ENCODE measurements around the gene MYCBPAP. TPM values are rescaled to one million over a fixed set of nuclear protein-coding genes. Genes with fewer than 3 reads are reported as not detected.

The MYCBPAP gene
- total RNA-seq, 8 experiments from 2014 or later: 0.71 to 2.8 (median 1.2) TPM; not detected in 1

- H3K4me3 ChIP-seq: peak overlapping the region; percentile 37 to 46 (median 41)
- ATAC-seq (replicated peaks in 6 of 8): peak; percentile 20 to 61 (median 52)
- in situ Hi-C loops (cut with MboI; ENCODE audit: low pct_unique_long_range_greater_than_20kb in 2 of 9, low sequenced_read_pairs in 9 of 9, unreplicated experiment in 9 of 9): loop anchor here in 3 of 9 experiments (5.0 to 10.0 kb wide), 2 partner anchors 65 to 68 kb away; no protein-coding TSS in a partner anchor
- WGBS, 10 experiments: 0% methylated on average over 1 to 7 of the region's 27 CpGs; no CpG with 5 or more reads in 6 of the 10 experiments
- peaks cover 50 to 62% of the 10 kb centered on the region in 2 donors for H3K4me1 ChIP-seq (replicated peaks in 1 of 2)
- no peak overlapping the region for H3K27ac ChIP-seq
Measured at GRCh38 chr17:50559674-50560184, 51.5 kb downstream of the MYCBPAP start.

DNA sequence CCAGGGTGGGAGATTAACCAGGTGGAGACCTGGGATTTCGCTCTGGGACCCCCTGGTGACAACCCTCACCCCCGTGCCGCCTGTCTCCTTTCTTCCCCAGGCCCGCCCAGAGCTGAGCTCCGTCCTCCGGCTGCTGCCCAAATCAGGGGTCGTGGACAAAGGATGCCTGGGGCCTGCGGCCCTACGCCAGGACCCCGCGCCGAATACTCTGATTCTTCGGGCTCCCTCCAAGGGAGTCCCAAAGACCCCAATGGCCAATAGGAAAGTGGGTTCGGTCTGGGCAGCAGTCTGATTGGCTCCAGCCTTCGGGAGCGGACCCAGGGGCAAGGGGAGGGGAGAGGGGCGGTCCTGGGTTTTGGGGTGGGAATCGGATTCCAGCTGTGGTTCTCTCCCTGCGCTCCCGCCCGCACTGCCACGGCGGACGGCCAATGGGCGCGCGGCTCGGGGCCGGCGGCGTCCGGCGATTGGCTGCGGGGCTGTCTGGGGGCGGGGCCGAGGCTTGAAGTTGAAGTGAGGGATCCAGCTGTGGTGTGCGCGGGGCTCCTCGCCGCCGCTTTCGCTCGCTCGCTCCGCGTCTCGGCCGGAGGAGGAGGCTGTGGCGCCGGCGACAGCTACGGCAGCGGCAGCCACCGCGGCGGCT is 52.1 kb downstream of the MYCBPAP start, which contains the start of gene CACNA1G:
Gene CACNA1G, plus strand, starts transcription at position 531 of the 640 bp plus-strand sequence. CDS start 745 bp downstream, outside the sequence.
- H3K4me1 ChIP-seq (replicated peaks in 1 of 2): peaks cover 51 to 62% of the 10 kb centered on the region in 2 donors
- no CpG with 5 or more reads among the region's 56 CpGs for WGBS, 10 experiments
- in situ Hi-C loops (cut with MboI; ENCODE audit: low pct_unique_long_range_greater_than_20kb in 2 of 9, low sequenced_read_pairs in 9 of 9, unreplicated experiment in 9 of 9): loop anchor here in 1 of 9 experiments (10.0 kb wide), 1 partner anchor 64 kb away; no protein-coding TSS in a partner anchor
- H3K27ac ChIP-seq: no peak within 1 kb of the TSS
- peak; percentile 79 to 90 (median 83) for ATAC-seq (replicated peaks in 6 of 8)
- peak within 1 kb of the TSS; percentile 37 to 46 (median 41) for H3K4me3 ChIP-seq

GRCh38 chr17:50560931-50561745 is 52.9 kb downstream of the MYCBPAP start:
- peak in 1 of 8 experiments; percentile 0 for ATAC-seq (replicated peaks in 6 of 8)
- 0% methylated on average over 1 of the region's 88 CpGs; no CpG with 5 or more reads in 9 of the 10 experiments for WGBS, 10 experiments
- Histone ChIP-seq H3K4me1 (replicated peaks in 1 of 2) (peaks cover 59 to 69% of the 10 kb centered on the region in 2 donors), H3K27ac (no peak overlapping the region), H3K4me3 (peak overlapping the region; percentile 37 to 46 (median 41))
- in situ Hi-C loops (cut with MboI; ENCODE audit: low pct_unique_long_range_greater_than_20kb in 2 of 9, low sequenced_read_pairs in 9 of 9, unreplicated experiment in 9 of 9): loop anchor here in 1 of 9 experiments (10.0 kb wide), 1 partner anchor 64 kb away; no protein-coding TSS in a partner anchor

GRCh38 chr17:50561746-50562141 is 53.5 kb downstream of the MYCBPAP start:
- in situ Hi-C loops (cut with MboI; ENCODE audit: low pct_unique_long_range_greater_than_20kb in 2 of 9, low sequenced_read_pairs in 9 of 9, unreplicated experiment in 9 of 9): loop anchor here in 1 of 9 experiments (10.0 kb wide), 1 partner anchor 63 kb away; no protein-coding TSS in a partner anchor
- no peak overlapping the region for H3K27ac ChIP-seq
- peaks cover 65 to 75% of the 10 kb centered on the region in 2 donors for H3K4me1 ChIP-seq (replicated peaks in 1 of 2)
- H3K4me3 ChIP-seq: peak overlapping the region; percentile 37 to 46 (median 41)
- 8% methylated on average over 2 of the region's 27 CpGs; no CpG with 5 or more reads in 9 of the 10 experiments for WGBS, 10 experiments
- ATAC-seq (replicated peaks in 6 of 8): no peak

GRCh38 chr17:50562242-50563091 is 54.2 kb downstream of the MYCBPAP start:
- peaks cover 72 to 75% of the 10 kb centered on the region in 2 donors for H3K4me1 ChIP-seq (replicated peaks in 1 of 2)
- H3K27ac ChIP-seq: no peak overlapping the region

GRCh38 chr17:50563092-50563511 is 54.9 kb downstream of the MYCBPAP start:
- ATAC-seq (replicated peaks in 6 of 8): no peak
- in situ Hi-C loops (cut with MboI; ENCODE audit: low pct_unique_long_range_greater_than_20kb in 2 of 9, low sequenced_read_pairs in 9 of 9, unreplicated experiment in 9 of 9): loop anchor here in 1 of 9 experiments (10.0 kb wide), 1 partner anchor 62 kb away; no protein-coding TSS in a partner anchor
- H3K4me1 ChIP-seq (replicated peaks in 1 of 2): peaks cover 69 to 75% of the 10 kb centered on the region in 2 donors
- no peak overlapping the region for H3K27ac ChIP-seq
- 54 to 70% (median 60%) methylated on average over 1 to 2 of the region's 4 CpGs; no CpG with 5 or more reads in 7 of the 10 experiments for WGBS, 10 experiments
- H3K4me3 ChIP-seq: peak overlapping the region in 1 of 5 donors; percentile 45

More at GRCh38 chr17:50562242-50563091, 54.2 kb downstream of the MYCBPAP start:
- 0 to 80% (median 7%) methylated on average over 1 to 9 of the region's 22 CpGs; no CpG with 5 or more reads in 1 of the 10 experiments for WGBS, 10 experiments
- ATAC-seq (replicated peaks in 6 of 8): no peak
- H3K4me3 ChIP-seq: peak overlapping the region; percentile 7 to 46 (median 41)
- in situ Hi-C loops (cut with MboI; ENCODE audit: low pct_unique_long_range_greater_than_20kb in 2 of 9, low sequenced_read_pairs in 9 of 9, unreplicated experiment in 9 of 9): loop anchor here in 1 of 9 experiments (10.0 kb wide), 1 partner anchor 62 kb away; no protein-coding TSS in a partner anchor

DNA sequence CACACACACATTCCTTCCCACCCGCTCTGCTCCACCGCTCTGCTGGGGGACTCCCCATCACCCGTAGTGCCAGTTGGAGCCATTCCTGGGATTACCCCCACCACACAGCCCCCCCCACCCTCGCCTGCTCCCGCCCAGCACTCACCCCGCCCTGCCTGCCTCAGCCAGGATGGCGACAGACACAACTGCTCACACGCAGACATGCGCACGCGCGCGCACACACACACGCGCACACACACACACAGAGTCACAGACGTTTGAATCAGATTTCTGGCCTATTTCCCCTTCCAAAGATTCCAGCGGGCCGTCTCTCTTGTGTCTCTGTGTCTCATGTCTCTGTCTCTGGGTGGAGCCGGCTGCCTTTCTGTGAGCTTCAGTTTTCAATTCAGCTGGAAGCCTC is 56.7 kb downstream of the MYCBPAP start:
- peak in 5 of 8 experiments; percentile 2 to 47 (median 5) for ATAC-seq (replicated peaks in 6 of 8)
- H3K27ac ChIP-seq: peak overlapping the region; percentile 79 to 81
- in situ Hi-C loops (cut with MboI; ENCODE audit: low pct_unique_long_range_greater_than_20kb in 2 of 9, low sequenced_read_pairs in 9 of 9, unreplicated experiment in 9 of 9): loop anchor here in 1 of 9 experiments (10.0 kb wide), 1 partner anchor 60 kb away; no protein-coding TSS in a partner anchor
- H3K4me3 ChIP-seq: no peak overlapping the region
- WGBS, 10 experiments: 10% methylated on average over 2 of the region's 19 CpGs; no CpG with 5 or more reads in 9 of the 10 experiments
- H3K4me1 ChIP-seq (replicated peaks in 1 of 2): peaks cover 64 to 70% of the 10 kb centered on the region in 2 donors

GRCh38 chr17:50565402-50566350 is 57.4 kb downstream of the MYCBPAP start:
- in situ Hi-C loops (cut with MboI; ENCODE audit: low pct_unique_long_range_greater_than_20kb in 2 of 9, low sequenced_read_pairs in 9 of 9, unreplicated experiment in 9 of 9): loop anchor here in 1 of 9 experiments (10.0 kb wide), 1 partner anchor 59 kb away; no protein-coding TSS in a partner anchor
- WGBS, 10 experiments: 0 to 47% (median 9%) methylated on average over 1 to 3 of the region's 10 CpGs; no CpG with 5 or more reads in 4 of the 10 experiments
- Histone ChIP-seq H3K4me1 (replicated peaks in 1 of 2) (peaks cover 71 to 73% of the 10 kb centered on the region in 2 donors), H3K27ac (peak overlapping the region; percentile 79 to 81), H3K4me3 (no peak overlapping the region)
- ATAC-seq (replicated peaks in 6 of 8): peak in 5 of 8 experiments; percentile 61 to 70 (median 64)

DNA sequence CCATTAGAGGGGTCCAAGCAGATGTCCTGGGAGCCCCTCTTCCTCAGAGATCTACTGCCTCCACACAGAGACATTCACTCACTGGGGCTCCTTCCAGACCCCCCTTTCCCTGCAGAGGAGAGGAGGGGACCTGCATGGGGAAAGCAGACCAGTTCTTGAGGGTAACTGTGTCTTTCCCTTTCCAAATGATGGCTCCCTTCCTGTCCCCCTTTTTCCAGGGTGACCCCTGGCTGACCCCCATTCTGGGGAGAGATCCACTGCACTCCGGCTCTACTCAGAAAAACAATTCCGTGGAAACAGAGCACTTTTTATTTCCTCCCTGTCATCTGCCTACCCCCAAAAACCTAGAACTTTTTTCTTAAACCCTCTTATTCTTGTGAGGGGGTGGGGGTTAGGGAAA is 58.6 kb downstream of the MYCBPAP start:
- ATAC-seq (replicated peaks in 6 of 8): no peak
- peaks cover 78% of the 10 kb centered on the region in 2 donors for H3K4me1 ChIP-seq (replicated peaks in 1 of 2)

DNA sequence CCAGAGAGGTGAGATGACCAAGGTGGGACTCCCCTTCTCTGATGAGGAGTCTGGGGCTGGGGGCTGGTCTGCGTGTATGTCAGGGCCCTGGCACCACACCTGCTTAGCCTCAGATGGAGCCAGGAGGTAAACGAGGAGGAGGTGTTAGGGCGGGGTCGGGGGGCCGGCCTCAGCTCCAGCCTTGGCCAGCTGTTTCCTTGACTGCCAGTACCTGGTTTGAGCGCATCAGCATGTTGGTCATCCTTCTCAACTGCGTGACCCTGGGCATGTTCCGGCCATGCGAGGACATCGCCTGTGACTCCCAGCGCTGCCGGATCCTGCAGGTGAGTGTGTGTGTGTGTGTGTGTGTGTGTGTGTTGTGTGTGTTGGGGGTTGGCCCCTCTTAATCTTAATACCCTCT is 60.4 kb downstream of the MYCBPAP start:
- WGBS, 10 experiments: 33 to 100% (median 95%) methylated on average over 1 to 4 of the region's 12 CpGs; no CpG with 5 or more reads in 6 of the 10 experiments
- in situ Hi-C loops (cut with MboI; ENCODE audit: low pct_unique_long_range_greater_than_20kb in 2 of 9, low sequenced_read_pairs in 9 of 9, unreplicated experiment in 9 of 9): loop anchor here in 1 of 9 experiments (10.0 kb wide), 1 partner anchor 56 kb away; no protein-coding TSS in a partner anchor
- ATAC-seq (replicated peaks in 6 of 8): no peak
- H3K4me3 ChIP-seq: no peak overlapping the region
- H3K27ac ChIP-seq: no peak overlapping the region
- H3K4me1 ChIP-seq (replicated peaks in 1 of 2): peaks cover 62% of the 10 kb centered on the region in 2 donors

More for the DNA sequence above, 58.6 kb downstream of the MYCBPAP start:
- WGBS, 10 experiments: 0 to 58% (median 31%) methylated on average over 1 to 2 of the region's 2 CpGs; no CpG with 5 or more reads in 6 of the 10 experiments
- Histone ChIP-seq H3K4me3 (no peak overlapping the region), H3K27ac (peak overlapping the region in 1 of 2 donors; percentile 81)
- in situ Hi-C loops (cut with MboI; ENCODE audit: low pct_unique_long_range_greater_than_20kb in 2 of 9, low sequenced_read_pairs in 9 of 9, unreplicated experiment in 9 of 9): loop anchor here in 1 of 9 experiments (10.0 kb wide), 1 partner anchor 58 kb away; no protein-coding TSS in a partner anchor
